ENCODE results near the gene SOD1.

- TF ChIP-seq CTCF (IDR thresholded peaks at IDR 0.05; ENCODE audit: low read length) (no peak), EZH2 (IDR thresholded peaks at IDR 0.05; ENCODE audit: borderline replicate concordance, low read length) (no peak)
Observed at GRCh38 chr21:31667639-31668038, 8.1 kb downstream of the SOD1 start.

All from OCI-LY1 (cell line).